ENCODE data around the gene PROS1.

- TF ChIP-seq MXI1 (IDR thresholded peaks at IDR 0.05; ENCODE audit: borderline replicate concordance, low read depth, low read length) = no peak
- TF ChIP-seq BHLHE40 (IDR thresholded peaks at IDR 0.05; ENCODE audit: low read depth, low read length) = no peak
- TF ChIP-seq, protein P1, sequence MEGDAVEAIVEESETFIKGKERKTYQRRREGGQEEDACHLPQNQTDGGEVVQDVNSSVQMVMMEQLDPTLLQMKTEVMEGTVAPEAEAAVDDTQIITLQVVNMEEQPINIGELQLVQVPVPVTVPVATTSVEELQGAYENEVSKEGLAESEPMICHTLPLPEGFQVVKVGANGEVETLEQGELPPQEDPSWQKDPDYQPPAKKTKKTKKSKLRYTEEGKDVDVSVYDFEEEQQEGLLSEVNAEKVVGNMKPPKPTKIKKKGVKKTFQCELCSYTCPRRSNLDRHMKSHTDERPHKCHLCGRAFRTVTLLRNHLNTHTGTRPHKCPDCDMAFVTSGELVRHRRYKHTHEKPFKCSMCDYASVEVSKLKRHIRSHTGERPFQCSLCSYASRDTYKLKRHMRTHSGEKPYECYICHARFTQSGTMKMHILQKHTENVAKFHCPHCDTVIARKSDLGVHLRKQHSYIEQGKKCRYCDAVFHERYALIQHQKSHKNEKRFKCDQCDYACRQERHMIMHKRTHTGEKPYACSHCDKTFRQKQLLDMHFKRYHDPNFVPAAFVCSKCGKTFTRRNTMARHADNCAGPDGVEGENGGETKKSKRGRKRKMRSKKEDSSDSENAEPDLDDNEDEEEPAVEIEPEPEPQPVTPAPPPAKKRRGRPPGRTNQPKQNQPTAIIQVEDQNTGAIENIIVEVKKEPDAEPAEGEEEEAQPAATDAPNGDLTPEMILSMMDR (conservative IDR thresholded peaks at IDR 0.05; ENCODE audit: low read depth, low read length) = no peak
- no peak for TF ChIP-seq CEBPB (IDR thresholded peaks at IDR 0.05; ENCODE audit: low read depth, low read length)
- no peak for TF ChIP-seq CHD1 (IDR thresholded peaks at IDR 0.05; ENCODE audit: low read depth, low read length)
Measured at GRCh38 chr3:93936549-93936948, 37.1 kb downstream of the PROS1 start.

Measured in IMR-90 (cell line).